HEK293T (cell line): ENCODE data around the gene IL19.

ENCODE experiments used
- CTCF ChIA-PET: fragments of 350-600 bp; formaldehyde crosslinking; extraction: SDS; loops from one replicate; lab custom pipeline; 2021; ENCODE audit warnings: antibody characterized with exemption, inconsistent platforms; lab: Yijun Ruan, JAX
- POLR2A ChIA-PET: fragments of 350-600 bp; formaldehyde crosslinking; extraction: SDS; loops from one replicate; lab custom pipeline; 2020; ENCODE audit warnings: antibody characterized with exemption, inconsistent platforms; lab: Yijun Ruan, JAX
- DNase-seq: peaks from one replicate; pipeline ENCODE4 v3.0.0; 2012; ENCODE audit warnings: mixed read lengths; ENCODE audit errors: extremely low spot score
- ARNT ChIP-seq: fragments of 450-650 bp; IDR thresholded peaks from 2 replicates; pipeline ENCODE4 v1.6.1; 2017; ENCODE audit warnings: mild to moderate bottlenecking
- BHLHE40 ChIP-seq: fragments of 450-650 bp; IDR thresholded peaks from 2 replicates; pipeline ENCODE4 v1.6.1; 2016; ENCODE audit warnings: mild to moderate bottlenecking, moderate library complexity, borderline replicate concordance
- CTBP1 ChIP-seq: fragments of 450-650 bp; IDR thresholded peaks from 2 replicates; pipeline ENCODE4 v1.6.1; 2016; ENCODE audit warnings: borderline replicate concordance
- ELF4 ChIP-seq: fragments of 450-650 bp; IDR thresholded peaks from 2 replicates; pipeline ENCODE4 v1.6.1; 2017; ENCODE audit warnings: antibody characterized with exemption
- FOXA1 ChIP-seq: fragments of 450-650 bp; IDR thresholded peaks from 2 replicates; pipeline ENCODE4 v1.6.1; 2016; ENCODE audit warnings: mild to moderate bottlenecking
- FOXK2 ChIP-seq: fragments of 450-650 bp; IDR thresholded peaks from 2 replicates; pipeline ENCODE4 v1.6.1; 2016; ENCODE audit warnings: mild to moderate bottlenecking
- FOXM1 ChIP-seq: fragments of 450-650 bp; IDR thresholded peaks from 2 replicates; pipeline ENCODE4 v1.6.1; 2017; ENCODE audit warnings: mild to moderate bottlenecking, borderline replicate concordance
- HDGF ChIP-seq: fragments of 450-650 bp; IDR thresholded peaks from 2 replicates; pipeline ENCODE4 v1.6.1; 2017; ENCODE audit warnings: antibody characterized with exemption, borderline replicate concordance
- L3MBTL2 ChIP-seq: fragments of 450-650 bp; conservative IDR thresholded peaks from 2 replicates; pipeline ENCODE4 v1.6.1; 2016; ENCODE audit warnings: mild to moderate bottlenecking
- LEF1 ChIP-seq: fragments of 450-650 bp; IDR thresholded peaks from 2 replicates; pipeline ENCODE4 v1.6.1; 2017; ENCODE audit warnings: mild to moderate bottlenecking, borderline replicate concordance
- NFRKB ChIP-seq: fragments of 450-650 bp; IDR thresholded peaks from 2 replicates; pipeline ENCODE4 v1.6.1; 2016; ENCODE audit warnings: mild to moderate bottlenecking, moderate library complexity
- SP1 ChIP-seq: fragments of 450-650 bp; IDR thresholded peaks from 2 replicates; pipeline ENCODE4 v1.6.1; 2017
- SUZ12 ChIP-seq: fragments of 450-650 bp; IDR thresholded peaks from 2 replicates; pipeline ENCODE4 v1.6.1; 2016; ENCODE audit warnings: mild to moderate bottlenecking
- TARDBP ChIP-seq: fragments of 450-650 bp; IDR thresholded peaks from 2 replicates; pipeline ENCODE4 v1.6.1; 2016
- ZNF384 ChIP-seq: fragments of 450-650 bp; IDR thresholded peaks from 2 replicates; pipeline ENCODE4 v1.6.1; 2016
- TF ChIP-seq, protein P1 (sequence below): fragments of 450-650 bp; IDR thresholded peaks from 2 replicates; pipeline ENCODE4 v1.6.1; 2016

Gene IL19

DNA sequence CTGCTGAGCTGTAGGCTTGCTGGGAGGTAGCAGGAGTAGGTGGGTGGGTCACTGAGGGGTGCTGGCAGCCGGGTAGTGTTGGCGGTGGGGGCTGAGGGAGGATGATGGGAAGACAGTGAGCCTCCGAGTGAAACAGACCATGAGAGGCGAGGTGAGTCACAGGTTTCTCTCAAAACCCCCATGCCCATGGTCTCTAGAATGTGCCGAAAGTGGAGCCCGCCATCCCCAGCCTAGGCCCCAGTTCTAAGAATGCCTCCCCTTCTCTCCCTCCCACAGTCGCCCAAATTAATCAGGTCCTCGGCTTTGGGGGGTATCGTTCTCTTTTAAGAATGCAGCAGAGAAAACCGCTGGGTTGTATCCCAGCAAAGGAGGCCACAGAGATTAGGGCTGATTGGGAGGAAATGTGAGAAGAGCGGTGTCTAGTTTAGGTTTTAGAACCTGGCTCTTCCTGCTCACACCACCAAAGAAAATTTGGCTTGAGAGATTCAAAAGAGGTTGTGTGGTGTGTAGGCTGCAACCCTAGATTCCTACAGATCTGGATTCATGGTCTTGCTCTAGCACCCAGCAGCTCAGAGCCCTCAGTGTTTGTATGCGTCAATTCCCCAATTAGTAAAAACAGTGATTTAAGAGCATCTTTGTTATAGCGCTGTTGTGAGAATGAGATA lies 27.7 kb upstream of the IL19 start:
- TF ChIP-seq, protein P1, sequence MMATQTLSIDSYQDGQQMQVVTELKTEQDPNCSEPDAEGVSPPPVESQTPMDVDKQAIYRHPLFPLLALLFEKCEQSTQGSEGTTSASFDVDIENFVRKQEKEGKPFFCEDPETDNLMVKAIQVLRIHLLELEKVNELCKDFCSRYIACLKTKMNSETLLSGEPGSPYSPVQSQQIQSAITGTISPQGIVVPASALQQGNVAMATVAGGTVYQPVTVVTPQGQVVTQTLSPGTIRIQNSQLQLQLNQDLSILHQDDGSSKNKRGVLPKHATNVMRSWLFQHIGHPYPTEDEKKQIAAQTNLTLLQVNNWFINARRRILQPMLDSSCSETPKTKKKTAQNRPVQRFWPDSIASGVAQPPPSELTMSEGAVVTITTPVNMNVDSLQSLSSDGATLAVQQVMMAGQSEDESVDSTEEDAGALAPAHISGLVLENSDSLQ, result no peak
- TF ChIP-seq LEF1 (no peak), TARDBP (no peak), L3MBTL2 (no peak), NFRKB (no peak), ELF4 (no peak), SUZ12 (no peak), SP1 (no peak)
- DNase-seq, result no peak
- ChIA-PET CTCF (no interaction called here), POLR2A (no interaction called here)

DNA sequence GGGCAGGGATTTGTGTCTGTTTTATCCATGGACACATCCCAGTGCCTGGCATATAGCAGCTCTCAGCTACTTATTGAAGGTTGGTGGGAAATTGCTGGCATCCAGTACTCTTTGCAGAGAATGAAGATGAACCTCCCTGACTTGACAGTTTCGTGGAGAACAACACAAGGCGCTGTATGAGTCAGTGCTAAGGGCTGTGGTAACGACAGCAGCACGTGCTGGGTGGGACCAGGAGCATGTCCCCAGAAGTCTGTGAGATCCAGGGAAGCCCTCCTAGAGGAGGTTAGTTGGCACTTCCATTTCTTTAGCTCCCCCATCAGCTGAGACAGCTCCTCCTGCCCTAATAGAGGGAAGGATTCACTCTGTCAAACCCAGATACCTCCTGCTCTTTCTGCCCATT lies 25.9 kb upstream of the IL19 start:
- POLR2A ChIA-PET, result no interaction called here
- CTCF ChIA-PET, result interaction anchor here (1.4 kb wide), 1 partner anchor 168 kb away, joined by 3 read pairs; no protein-coding TSS in a partner anchor
- no peak for DNase-seq

DNA sequence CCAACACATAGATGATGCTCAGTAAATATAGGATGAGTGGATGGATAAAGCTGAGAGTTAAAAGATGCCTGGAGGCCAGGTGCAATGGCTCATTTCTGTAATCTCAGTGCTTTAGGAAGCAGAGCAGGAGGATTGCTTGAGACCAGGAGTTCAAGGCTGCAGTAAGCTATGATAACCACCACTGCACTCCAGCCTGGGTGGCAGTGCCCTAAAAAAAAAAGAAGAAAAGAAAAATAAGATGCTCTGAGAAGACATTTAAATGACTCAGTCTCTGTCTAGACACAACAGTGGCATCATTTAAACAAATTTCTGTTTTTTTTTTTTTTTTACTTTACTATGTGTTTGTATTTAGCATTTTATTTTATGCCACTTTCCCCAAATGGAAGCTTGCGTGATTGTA lies 25.3 kb upstream of the IL19 start:
- ChIA-PET POLR2A (no interaction called here), CTCF (interaction anchor here (1.4 kb wide), 1 partner anchor 167 kb away, joined by 3 read pairs; no protein-coding TSS in a partner anchor)
- no peak for DNase-seq
- TF ChIP-seq ZNF384, result no peak
- no peak for TF ChIP-seq L3MBTL2
- TF ChIP-seq ELF4, result no peak
- no peak for TF ChIP-seq HDGF
- no peak for TF ChIP-seq SP1
- TF ChIP-seq LEF1, result no peak
- no peak for TF ChIP-seq TARDBP
- TF ChIP-seq FOXK2, result no peak
- TF ChIP-seq ARNT, result no peak
- no peak for TF ChIP-seq CTBP1
- TF ChIP-seq FOXA1, result no peak
- TF ChIP-seq FOXM1, result no peak
- TF ChIP-seq BHLHE40, result no peak
- no peak for TF ChIP-seq NFRKB

More for the DNA sequence above, 25.9 kb upstream of the IL19 start:
- TF ChIP-seq ELF4 (no peak), HDGF (no peak), BHLHE40 (no peak), SP1 (no peak), FOXM1 (no peak), L3MBTL2 (no peak), TARDBP (no peak), LEF1 (no peak), ZNF384 (no peak), CTBP1 (no peak), FOXK2 (no peak), NFRKB (no peak), FOXA1 (no peak), SUZ12 (no peak)
- TF ChIP-seq, protein P1, result no peak

DNA sequence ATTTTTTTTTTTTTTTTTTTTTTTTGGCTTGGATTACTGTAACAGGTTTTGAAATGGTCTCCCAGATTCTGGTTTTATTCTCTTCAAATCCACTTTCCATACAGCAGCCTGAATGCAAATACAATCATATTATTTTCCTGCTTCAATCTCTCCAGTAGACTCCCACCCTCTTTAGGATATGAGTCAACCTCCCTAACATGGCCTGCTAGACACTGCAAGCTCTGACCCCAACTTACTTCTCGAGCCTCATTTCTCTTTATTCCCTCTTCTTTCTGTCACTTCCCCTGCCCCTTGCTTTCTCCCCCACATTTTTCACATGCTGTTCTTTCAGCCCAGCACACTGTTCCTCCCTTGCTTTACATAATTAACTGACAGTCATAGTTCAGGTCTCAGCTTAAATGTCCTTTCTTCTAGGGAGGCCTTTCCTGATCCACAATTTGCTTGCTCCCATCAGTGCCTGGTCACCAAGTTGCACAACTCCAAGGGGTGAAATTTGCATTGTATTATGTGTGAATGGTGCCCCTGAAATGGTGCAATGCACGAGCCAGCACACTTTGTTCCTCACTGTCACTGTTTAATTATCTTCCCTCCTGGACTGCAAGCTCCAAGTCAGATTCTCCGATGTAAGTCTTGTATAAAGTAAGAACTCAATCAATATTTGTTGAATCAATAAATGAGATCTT lies 22.1 kb upstream of the IL19 start:
- POLR2A ChIA-PET, result no interaction called here
- CTCF ChIA-PET, result interaction anchor here (0.6 to 0.7 kb wide), 4 partner anchors 156 to 640 kb away, joined by 3 to 4 read pairs (median 3); no protein-coding TSS in a partner anchor
- TF ChIP-seq FOXM1, result no peak
- no peak for TF ChIP-seq LEF1
- no peak for TF ChIP-seq HDGF
- no peak for TF ChIP-seq CTBP1
- TF ChIP-seq ZNF384, result no peak
- no peak for DNase-seq

DNA sequence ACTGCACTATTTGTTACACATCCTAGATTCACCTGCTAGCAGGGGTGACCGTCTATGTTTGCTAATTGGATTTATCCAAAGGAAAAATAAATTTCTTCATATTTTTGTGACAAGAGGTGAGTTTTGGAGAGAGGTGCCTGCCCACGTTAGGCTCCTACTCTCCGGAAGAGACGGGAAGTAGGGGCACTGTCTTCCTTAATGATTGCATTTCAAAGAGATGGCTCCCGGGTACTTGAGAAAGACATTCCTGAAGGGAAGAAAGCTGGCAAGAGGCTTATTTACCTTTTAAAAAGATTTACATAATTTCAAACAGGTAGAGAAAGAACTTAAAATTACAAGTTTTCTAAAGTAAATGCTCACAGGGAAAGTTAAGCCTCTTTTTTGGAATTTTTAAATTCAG lies 18.7 kb upstream of the IL19 start:
- TF ChIP-seq BHLHE40 (no peak), ZNF384 (no peak), HDGF (no peak), SUZ12 (no peak), NFRKB (no peak), ARNT (no peak), LEF1 (no peak)
- no peak for DNase-seq
- ChIA-PET POLR2A (no interaction called here), CTCF (no interaction called here)

DNA sequence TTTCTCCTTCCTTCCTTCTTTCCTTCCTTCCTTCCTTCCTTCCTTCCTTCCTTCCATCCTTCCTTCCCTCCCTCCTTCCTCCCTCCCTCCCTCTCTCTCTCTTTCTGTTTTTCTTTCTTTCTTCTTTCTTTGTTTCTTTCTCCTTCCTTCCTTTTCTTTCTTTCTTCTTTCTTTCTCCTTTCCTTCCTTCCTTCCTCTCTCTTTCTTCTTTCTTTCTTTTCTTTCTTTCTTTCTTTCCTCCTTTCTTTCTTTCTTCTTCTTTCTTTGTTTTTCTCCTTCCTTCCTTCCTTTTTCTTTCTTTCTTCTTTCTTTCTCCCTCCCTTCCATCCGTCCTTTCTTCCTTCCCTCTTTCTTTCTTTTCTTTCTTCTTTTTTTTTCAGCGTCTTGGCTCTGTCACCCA lies 18.1 kb upstream of the IL19 start:
- DNase-seq, result no peak
- TF ChIP-seq BHLHE40, result no peak
- TF ChIP-seq FOXA1, result no peak
- no peak for TF ChIP-seq ZNF384
- no peak for TF ChIP-seq SUZ12
- no peak for TF ChIP-seq HDGF
- TF ChIP-seq ARNT, result no peak
- no peak for TF ChIP-seq L3MBTL2
- no peak for TF ChIP-seq FOXK2
- TF ChIP-seq NFRKB, result no peak
- no peak for TF ChIP-seq LEF1
- TF ChIP-seq CTBP1, result no peak
- TF ChIP-seq, protein P1, result no peak
- TF ChIP-seq ELF4, result no peak
- ChIA-PET POLR2A (no interaction called here), CTCF (no interaction called here)
